ENCODE measurements around the gene C9.

C9 gene

DNA sequence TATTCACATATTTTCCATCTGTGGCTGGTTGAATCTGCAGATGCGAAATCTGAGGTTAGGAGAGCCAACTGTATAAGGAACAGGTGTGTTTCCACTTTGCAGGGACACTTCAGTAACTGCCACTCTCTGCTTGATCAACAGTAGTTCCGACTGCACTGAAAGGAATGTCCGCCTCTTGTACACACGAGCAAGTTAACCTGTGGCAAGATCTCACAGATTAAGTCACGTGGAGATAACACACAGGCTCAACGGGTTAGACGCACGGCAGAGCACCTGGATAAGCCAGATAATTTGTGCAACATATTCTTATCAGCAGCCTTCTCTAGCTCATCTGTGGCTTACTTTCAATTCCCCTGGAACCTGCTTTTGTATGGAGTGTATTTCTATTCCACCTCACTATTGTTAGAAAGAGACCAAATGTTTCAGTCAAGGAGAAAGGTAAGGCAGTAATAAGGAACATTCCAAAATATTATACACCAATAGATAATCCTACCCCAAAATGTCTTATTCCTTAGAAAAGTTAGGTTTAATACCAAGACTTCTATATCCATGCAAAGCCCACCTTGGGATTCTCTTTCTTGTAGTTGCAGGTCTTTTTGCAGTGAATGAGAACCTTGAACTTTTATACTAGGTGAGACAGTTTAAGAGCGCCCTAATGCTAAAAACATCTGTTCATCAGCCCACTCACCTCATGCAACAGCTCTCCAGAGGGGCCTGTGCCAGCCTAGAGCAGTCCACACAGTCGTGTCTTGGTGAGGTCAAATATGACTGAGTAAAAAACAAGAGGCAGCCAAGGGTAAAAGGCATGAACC, 6.5 kb upstream of the C9 start:
- no peaks in the 10 kb centered on the region for H3K27me3 ChIP-seq (replicated peaks)
- in situ Hi-C loops (cut with HindIII; ENCODE audit: low pct_ligation_motif_present, low sequenced_read_pairs), result no loop called here
- no peak for DNase-seq

GRCh38 chr5:39369123-39369815, 5.0 kb upstream of the C9 start:
- no peak for DNase-seq
- no peak overlapping the region for H3K27ac ChIP-seq
- H3K36me3 ChIP-seq (replicated peaks), result peaks cover 29% of the 10 kb centered on the region
- no peaks in the 10 kb centered on the region for H3K27me3 ChIP-seq (replicated peaks)
- no peak for TF ChIP-seq CTCF (IDR thresholded peaks at IDR 0.05; ENCODE audit: low read depth, low read length, missing control alignments)
- no peak overlapping the region for H3K4me3 ChIP-seq (ENCODE audit: low read depth, low read length)
- in situ Hi-C loops (cut with HindIII; ENCODE audit: low pct_ligation_motif_present, low sequenced_read_pairs), result no loop called here

More for the DNA sequence above, 6.5 kb upstream of the C9 start:
- Histone ChIP-seq H3K4me3 (ENCODE audit: low read depth, low read length) (no peak overlapping the region), H3K36me3 (replicated peaks) (peaks cover 44% of the 10 kb centered on the region), H3K27ac (no peak overlapping the region)
- no peak for TF ChIP-seq CTCF (IDR thresholded peaks at IDR 0.05; ENCODE audit: low read depth, low read length, missing control alignments)

DNA sequence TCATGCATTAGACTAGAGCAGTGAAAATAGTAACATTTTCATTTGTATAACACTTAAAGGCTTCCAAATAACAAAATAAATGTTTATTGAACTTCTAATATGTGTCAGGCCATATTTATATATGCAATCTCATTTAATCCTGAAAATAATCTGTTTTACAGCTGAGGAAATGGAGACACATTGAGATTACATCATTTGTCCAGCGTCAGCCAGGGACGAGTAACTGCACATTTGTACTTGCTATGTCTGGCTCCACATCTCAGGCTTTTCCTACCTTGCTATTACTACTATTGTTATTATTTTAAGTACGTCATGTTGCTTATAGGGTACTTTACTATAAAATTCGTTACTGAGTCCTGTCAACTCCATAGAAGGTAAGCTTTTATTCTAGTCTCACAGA, 3.8 kb upstream of the C9 start:
- DNase-seq, result no peak
- Histone ChIP-seq H3K27me3 (replicated peaks) (no peaks in the 10 kb centered on the region), H3K4me3 (ENCODE audit: low read depth, low read length) (no peak overlapping the region), H3K27ac (no peak overlapping the region), H3K36me3 (replicated peaks) (peaks cover 19% of the 10 kb centered on the region)
- in situ Hi-C loops (cut with HindIII; ENCODE audit: low pct_ligation_motif_present, low sequenced_read_pairs), result no loop called here
- no peak for TF ChIP-seq CTCF (IDR thresholded peaks at IDR 0.05; ENCODE audit: low read depth, low read length, missing control alignments)

- TF ChIP-seq CTCF (IDR thresholded peaks at IDR 0.05; ENCODE audit: low read depth, low read length, missing control alignments), result no peak
- in situ Hi-C loops (cut with HindIII; ENCODE audit: low pct_ligation_motif_present, low sequenced_read_pairs), result no loop called here
- peaks cover 18% of the 10 kb centered on the region for H3K36me3 ChIP-seq (replicated peaks)
- no peaks in the 10 kb centered on the region for H3K27me3 ChIP-seq (replicated peaks)
- no peak overlapping the region for H3K4me3 ChIP-seq (ENCODE audit: low read depth, low read length)
- H3K27ac ChIP-seq, result no peak overlapping the region
- no peak for DNase-seq
Observed at GRCh38 chr5:39367711-39368110, 3.4 kb upstream of the C9 start.

DNA sequence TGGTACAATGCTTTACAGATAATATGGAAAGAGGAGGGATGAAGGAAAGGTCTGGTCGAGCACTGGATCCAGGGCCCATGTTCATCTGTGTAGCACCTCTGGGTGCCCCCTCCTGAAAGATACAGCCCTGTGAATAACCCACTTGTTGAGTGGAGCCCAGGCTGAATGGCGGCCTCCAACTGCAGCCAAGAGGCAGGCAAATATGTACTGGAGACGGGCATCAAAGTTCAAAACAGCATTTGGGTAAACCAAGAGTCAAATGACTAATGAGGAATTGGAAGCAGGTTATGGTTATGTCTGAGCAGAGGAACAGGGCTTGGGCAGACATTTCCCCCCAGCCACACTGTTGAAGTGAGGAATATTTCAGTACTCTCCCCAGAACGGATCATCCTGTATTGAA, 1.1 kb downstream of the C9 start:
- Histone ChIP-seq H3K36me3 (replicated peaks) (no peaks in the 10 kb centered on the region), H3K4me3 (ENCODE audit: low read depth, low read length) (no peak overlapping the region), H3K27me3 (replicated peaks) (no peaks in the 10 kb centered on the region), H3K27ac (no peak overlapping the region)
- no peak for TF ChIP-seq CTCF (IDR thresholded peaks at IDR 0.05; ENCODE audit: low read depth, low read length, missing control alignments)
- in situ Hi-C loops (cut with HindIII; ENCODE audit: low pct_ligation_motif_present, low sequenced_read_pairs), result no loop called here
- no peak for DNase-seq
